Mesenchymal stem cell (in vitro differentiated cells and primary cell): ENCODE results near the gene KIAA1671.

Experiments
- DNase-seq: peaks from one replicate; pipeline ENCODE4 v3.0.0-alpha.2; 2013
- H2AFZ ChIP-seq: one replicate; pipeline ENCODE4 v1.6.1; 2013; ENCODE audit warnings: low read depth, mild to moderate bottlenecking, control low read depth, inconsistent platforms, low read length, moderate library complexity
- H2AK5ac ChIP-seq: 2 replicates; pipeline ENCODE4 v1.6.1; 2013; ENCODE audit warnings: low read length, moderate library complexity, mild to moderate bottlenecking, inconsistent platforms; ENCODE audit not compliant: severe bottlenecking
- H2BK120ac ChIP-seq: one replicate; pipeline ENCODE4 v1.6.1; 2013; ENCODE audit warnings: low read depth, mild to moderate bottlenecking, inconsistent platforms, low read length, moderate library complexity
- H2BK12ac ChIP-seq, 2 experiments: one replicate each; pipeline ENCODE4 v1.6.1; 2013; ENCODE audit warnings: inconsistent platforms in 2 of 2, low read length in 2 of 2, mild to moderate bottlenecking in 2 of 2, moderate library complexity in 2 of 2, control low read depth in 1 of 2
- H2BK15ac ChIP-seq: one replicate; pipeline ENCODE4 v1.6.1; 2013; ENCODE audit warnings: mild to moderate bottlenecking, low read depth, inconsistent platforms; ENCODE audit not compliant: poor library complexity, severe bottlenecking
- H2BK5ac ChIP-seq: 2 replicates; pipeline ENCODE4 v1.6.1; 2013; ENCODE audit warnings: low read depth, mild to moderate bottlenecking, low read length, control low read depth, inconsistent platforms; ENCODE audit not compliant: poor library complexity, severe bottlenecking
- H3K14ac ChIP-seq, 2 experiments: one replicate each; pipeline ENCODE4 v1.6.1; 2013; ENCODE audit warnings: inconsistent platforms in 2 of 2, low read length in 2 of 2, control low read depth in 1 of 2, mild to moderate bottlenecking in 1 of 2, moderate library complexity in 1 of 2
- H3K18ac ChIP-seq, 2 experiments: one replicate each; pipeline ENCODE4 v1.6.1; 2013; ENCODE audit warnings: inconsistent platforms in 2 of 2, low read length in 2 of 2, control low read depth in 1 of 2, low read depth in 1 of 2, mild to moderate bottlenecking in 1 of 2
- H3K23ac ChIP-seq, 2 experiments: one replicate each; pipeline ENCODE4 v1.6.1; 2013; ENCODE audit warnings: inconsistent platforms in 2 of 2, low read length in 2 of 2, mild to moderate bottlenecking in 2 of 2, moderate library complexity in 2 of 2, control low read depth in 1 of 2
- H3K27ac ChIP-seq: 2 replicates; pipeline ENCODE4 v1.5.1; 2013; ENCODE audit warnings: mild to moderate bottlenecking, moderate library complexity, low read length, control low read depth, inconsistent platforms; ENCODE audit not compliant: poor library complexity, severe bottlenecking
- H3K27me3 ChIP-seq, 2 experiments: 2 replicates each; pipeline versions ENCODE4 v1.6.1 to v1.7.0; 2013; ENCODE audit warnings: low read length in 2 of 2, mild to moderate bottlenecking in 2 of 2, moderate library complexity in 2 of 2, control low read depth in 1 of 2, inconsistent platforms in 1 of 2; ENCODE audit not compliant: control insufficient read depth in 1 of 2, insufficient read depth in 1 of 2
- H3K36me3 ChIP-seq, 2 experiments: 2 replicates each; pipeline versions ENCODE4 v1.6.1 to v1.7.0; 2013; ENCODE audit warnings: low read length in 2 of 2, control low read depth in 1 of 2, inconsistent platforms in 1 of 2, low read depth in 1 of 2, mild to moderate bottlenecking in 1 of 2; ENCODE audit not compliant: insufficient read depth in 2 of 2, control insufficient read depth in 1 of 2
- H3K4ac ChIP-seq, 2 experiments: one replicate each; pipeline ENCODE4 v1.6.1; 2013; ENCODE audit warnings: inconsistent platforms in 2 of 2, low read length in 2 of 2, mild to moderate bottlenecking in 2 of 2, moderate library complexity in 2 of 2, control low read depth in 1 of 2, low read depth in 1 of 2
- H3K4me1 ChIP-seq: 2 replicates; pipeline ENCODE4 v1.6.1; 2013; ENCODE audit warnings: low read depth, low read length, control low read depth; ENCODE audit not compliant: control insufficient read depth, insufficient read depth
- H3K4me2 ChIP-seq: 2 replicates; pipeline ENCODE4 v1.6.1; 2013; ENCODE audit warnings: low read length, mild to moderate bottlenecking, inconsistent platforms; ENCODE audit not compliant: poor library complexity, severe bottlenecking
- H3K4me3 ChIP-seq, 2 experiments: 2 replicates each; pipeline versions ENCODE4 v1.5.1 to v1.7.0; 2013; ENCODE audit warnings: low read length in 2 of 2, mild to moderate bottlenecking in 2 of 2, control low read depth in 1 of 2, low read depth in 1 of 2; ENCODE audit not compliant: insufficient read depth in 1 of 2
- H3K79me1 ChIP-seq: replicated peaks from 2 replicates; pipeline ENCODE4 v1.6.1; 2013; ENCODE audit warnings: mild to moderate bottlenecking, control low read depth, low read length, inconsistent platforms; ENCODE audit not compliant: poor library complexity, severe bottlenecking
- H3K9ac ChIP-seq: 2 replicates; pipeline ENCODE4 v1.7.0; 2013; ENCODE audit warnings: mild to moderate bottlenecking, low read length, moderate library complexity
- H3K9me3 ChIP-seq: 2 replicates; pipeline ENCODE4 v1.7.0; 2013; ENCODE audit warnings: mild to moderate bottlenecking, low read length; ENCODE audit not compliant: control insufficient read depth
- H4K8ac ChIP-seq: one replicate; pipeline ENCODE4 v1.6.1; 2013; ENCODE audit warnings: inconsistent platforms, mild to moderate bottlenecking, low read length, moderate library complexity
- H4K91ac ChIP-seq: one replicate; pipeline ENCODE4 v1.6.1; 2013; ENCODE audit warnings: mild to moderate bottlenecking, low read length, inconsistent platforms
- WGBS: methylation state at CpG from one replicate; pipeline ENCODE4 v1.1.7; 2013; ENCODE audit warnings: mixed read lengths; 5-methylcytosine and 5-hydroxymethylcytosine counted together

The KIAA1671 gene

GRCh38 chr22:24947881-24948280, 4.6 kb upstream of the KIAA1671 start:
- Histone ChIP-seq H2BK120ac (no peak overlapping the region), H2BK5ac (no peak overlapping the region), H3K79me1 (no peaks in the 10 kb centered on the region), H2AFZ (no peak overlapping the region), H3K4ac (no peak overlapping the region), H3K4me3 (no peak overlapping the region), H3K9me3 (no peaks in the 10 kb centered on the region), H3K36me3 (no peaks in the 10 kb centered on the region), H3K4me2 (no peak overlapping the region), H3K4me1 (peaks cover 6% of the 10 kb centered on the region), H4K8ac (no peak overlapping the region), H2BK12ac (no peak overlapping the region), H3K27me3 (peaks cover 22 to 44% of the 10 kb centered on the region in 2 experiments), H4K91ac (no peak overlapping the region), H3K23ac (no peak overlapping the region), H2AK5ac (no peak overlapping the region), H3K18ac (no peak overlapping the region), H2BK15ac (no peak overlapping the region), H3K27ac (no peak overlapping the region), H3K14ac (no peak overlapping the region), H3K9ac (no peak overlapping the region)
- DNase-seq, result no peak
- WGBS, result 78% methylated on average over 12 of the region's 12 CpGs

GRCh38 chr22:24948356-24949202, 3.9 kb upstream of the KIAA1671 start:
- Histone ChIP-seq H2BK5ac (no peak overlapping the region), H3K18ac (no peak overlapping the region), H4K91ac (peak overlapping the region; percentile 31), H3K9ac (no peak overlapping the region), H3K27me3 (peaks cover 22 to 44% of the 10 kb centered on the region in 2 experiments), H3K4me1 (peaks cover 11% of the 10 kb centered on the region), H3K9me3 (no peaks in the 10 kb centered on the region), H3K36me3 (no peaks in the 10 kb centered on the region), H2AK5ac (no peak overlapping the region), H3K4ac (no peak overlapping the region), H3K27ac (no peak overlapping the region), H2AFZ (no peak overlapping the region), H3K79me1 (no peaks in the 10 kb centered on the region), H2BK12ac (no peak overlapping the region), H3K14ac (peak overlapping the region in 1 of 2 experiments; percentile 18), H3K4me2 (no peak overlapping the region), H2BK120ac (no peak overlapping the region), H3K23ac (no peak overlapping the region), H4K8ac (no peak overlapping the region), H3K4me3 (no peak overlapping the region), H2BK15ac (no peak overlapping the region)
- WGBS, result 85% methylated on average over 13 of the region's 13 CpGs
- DNase-seq, result no peak

GRCh38 chr22:24950272-24950902, 2.1 kb upstream of the KIAA1671 start:
- no peaks in the 10 kb centered on the region for H3K36me3 ChIP-seq
- H3K14ac ChIP-seq, result no peak overlapping the region
- peak overlapping the region in 1 of 2 experiments; percentile 17 for H2BK12ac ChIP-seq
- H3K23ac ChIP-seq, result no peak overlapping the region
- no peaks in the 10 kb centered on the region for H3K9me3 ChIP-seq
- DNase-seq, result no peak
- no peak overlapping the region for H2BK15ac ChIP-seq
- WGBS, result 47% methylated on average over 7 of the region's 7 CpGs
- no peak overlapping the region for H2BK120ac ChIP-seq
- no peak overlapping the region for H3K4ac ChIP-seq
- H2AFZ ChIP-seq, result no peak overlapping the region
- peaks cover 17% of the 10 kb centered on the region for H3K4me1 ChIP-seq
- H3K79me1 ChIP-seq, result peaks cover 1% of the 10 kb centered on the region
- H2AK5ac ChIP-seq, result no peak overlapping the region
- peaks cover 22 to 43% of the 10 kb centered on the region in 2 experiments for H3K27me3 ChIP-seq
- no peak overlapping the region for H3K4me3 ChIP-seq
- H3K27ac ChIP-seq, result no peak overlapping the region
- H3K4me2 ChIP-seq, result no peak overlapping the region
- H3K18ac ChIP-seq, result no peak overlapping the region
- no peak overlapping the region for H4K91ac ChIP-seq
- H3K9ac ChIP-seq, result peak overlapping the region; percentile 26
- no peak overlapping the region for H4K8ac ChIP-seq
- H2BK5ac ChIP-seq, result no peak overlapping the region

GRCh38 chr22:24952837-24953383, 394 bp downstream of the KIAA1671 start:
- no peaks in the 10 kb centered on the region for H3K9me3 ChIP-seq
- H3K14ac ChIP-seq, result peak overlapping the region in 1 of 2 experiments; percentile 91
- H3K4me3 ChIP-seq, result peak overlapping the region; percentile 75 to 87
- no peak overlapping the region for H2BK5ac ChIP-seq
- peak overlapping the region; percentile 11 for H2BK120ac ChIP-seq
- H3K4ac ChIP-seq, result peak overlapping the region; percentile 20 to 54
- H3K4me1 ChIP-seq, result peaks cover 17% of the 10 kb centered on the region
- peak overlapping the region; percentile 77 for H4K8ac ChIP-seq
- WGBS, result 1% methylated on average over 34 of the region's 35 CpGs
- no peak overlapping the region for H2AK5ac ChIP-seq
- peak overlapping the region in 1 of 2 experiments; percentile 46 for H2BK12ac ChIP-seq
- no peak overlapping the region for H3K27ac ChIP-seq
- H3K9ac ChIP-seq, result peak overlapping the region; percentile 88
- H3K4me2 ChIP-seq, result peak overlapping the region; percentile 97
- H4K91ac ChIP-seq, result peak overlapping the region; percentile 77
- H2AFZ ChIP-seq, result peak overlapping the region; percentile 84
- peak overlapping the region in 1 of 2 experiments; percentile 78 for H3K23ac ChIP-seq
- peak overlapping the region; percentile 75 for H2BK15ac ChIP-seq
- peaks cover 17 to 29% of the 10 kb centered on the region in 2 experiments for H3K27me3 ChIP-seq
- H3K36me3 ChIP-seq, result no peaks in the 10 kb centered on the region
- H3K18ac ChIP-seq, result peak overlapping the region; percentile 76 to 80
- peaks cover 2% of the 10 kb centered on the region for H3K79me1 ChIP-seq
- peak; percentile 86 for DNase-seq
